ENCODE measurements around the gene ZNF853. TPM values are rescaled to one million over a fixed set of nuclear protein-coding genes. Genes with fewer than 3 reads are reported as not detected.

ZNF853 gene
- total RNA-seq, 1 donor from 2014 or later = 6.2 TPM

- no peaks in the 10 kb centered on the region for H3K9me3 ChIP-seq (ENCODE audit: low read depth)
- H3K36me3 Mint-ChIP-seq = peaks cover 7% of the 10 kb centered on the region
- TF ChIP-seq EZH2 (IDR thresholded peaks at IDR 0.05) (no peak), CTCF (IDR thresholded peaks at IDR 0.05) (no peak), EZH2phosphoT487 (IDR thresholded peaks at IDR 0.05) (no peak)
Measured at GRCh38 chr7:6606866-6607583, 8.4 kb upstream of the ZNF853 start.

GRCh38 chr7:6607651-6608051, 7.8 kb upstream of the ZNF853 start:
- no peak overlapping the region for H3K4me3 Mint-ChIP-seq
- Histone ChIP-seq H3K27ac (no peak overlapping the region), H3K9ac (no peak overlapping the region), H3K36me3 (no peaks in the 10 kb centered on the region), H3K9me3 (ENCODE audit: low read depth) (no peaks in the 10 kb centered on the region), H3K4me2 (no peak overlapping the region), H3F3A (ENCODE audit: low read depth) (no peaks in the 10 kb centered on the region), H4K20me1 (ENCODE audit: low read depth) (no peaks in the 10 kb centered on the region), H3K4me3 (no peak overlapping the region), H3K4me1 (no peaks in the 10 kb centered on the region), H2AFZ (replicated peaks) (no peak overlapping the region), H3K27me3 (no peaks in the 10 kb centered on the region), H3K79me2 (ENCODE audit: low read depth) (no peaks in the 10 kb centered on the region)
- no peak overlapping the region for H3K27ac Mint-ChIP-seq
- no peaks in the 10 kb centered on the region for H3K9me3 Mint-ChIP-seq
- TF ChIP-seq EZH2 (IDR thresholded peaks at IDR 0.05) = no peak
- TF ChIP-seq CTCF (IDR thresholded peaks at IDR 0.05) = no peak
- no peak for TF ChIP-seq EZH2phosphoT487 (IDR thresholded peaks at IDR 0.05)
- no peaks in the 10 kb centered on the region for H3K4me1 Mint-ChIP-seq
- peaks cover 5% of the 10 kb centered on the region for H3K36me3 Mint-ChIP-seq
- H3K27me3 Mint-ChIP-seq (ENCODE audit: insufficient read depth, low read depth) = peaks cover under 1% of the 10 kb centered on the region
- DNase-seq (ENCODE audit: low spot score) = no peak

More at GRCh38 chr7:6606866-6607583, 8.4 kb upstream of the ZNF853 start:
- no peak overlapping the region for H3K4me3 Mint-ChIP-seq
- H4K20me1 ChIP-seq (ENCODE audit: low read depth) = peaks cover 1% of the 10 kb centered on the region
- no peak for DNase-seq (ENCODE audit: low spot score)
- H3K79me2 ChIP-seq (ENCODE audit: low read depth) = no peaks in the 10 kb centered on the region
- no peaks in the 10 kb centered on the region for H3K9me3 Mint-ChIP-seq
- H3K4me2 ChIP-seq = no peak overlapping the region
- no peak overlapping the region for H3K4me3 ChIP-seq
- H3K27me3 ChIP-seq = no peaks in the 10 kb centered on the region
- no peaks in the 10 kb centered on the region for H3K4me1 ChIP-seq
- no peak overlapping the region for H3K27ac ChIP-seq
- H3K4me1 Mint-ChIP-seq = no peaks in the 10 kb centered on the region
- H3K9ac ChIP-seq = no peak overlapping the region
- H3K27ac Mint-ChIP-seq = no peak overlapping the region
- H3K36me3 ChIP-seq = no peaks in the 10 kb centered on the region
- H2AFZ ChIP-seq (replicated peaks) = no peak overlapping the region
- peaks cover 2% of the 10 kb centered on the region for H3F3A ChIP-seq (ENCODE audit: low read depth)
- H3K27me3 Mint-ChIP-seq (ENCODE audit: insufficient read depth, low read depth) = no peaks in the 10 kb centered on the region

DNA sequence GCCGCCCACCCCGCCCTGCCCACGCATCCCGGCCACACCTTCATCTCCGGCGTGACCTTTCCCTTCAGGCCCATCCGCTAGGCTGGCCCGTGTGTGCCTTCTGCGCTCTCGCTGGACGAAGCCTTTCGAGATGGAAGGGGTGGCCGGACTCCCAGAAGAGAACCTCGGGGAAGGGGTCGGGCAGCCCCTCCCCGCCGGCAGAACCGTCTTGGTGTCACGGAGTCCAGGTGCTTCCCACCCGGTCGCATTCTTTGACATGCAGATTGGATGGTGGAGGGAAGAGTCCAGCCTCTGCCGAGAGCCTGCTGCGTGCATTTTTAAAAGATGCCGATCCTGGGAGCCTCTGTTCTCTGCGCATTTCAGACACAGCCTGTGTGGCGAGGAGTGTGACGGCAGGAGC, 7.3 kb upstream of the ZNF853 start:
- Mint-ChIP-seq H3K27ac (no peak overlapping the region), H3K27me3 (ENCODE audit: insufficient read depth, low read depth) (peaks cover 4% of the 10 kb centered on the region), H3K36me3 (peaks cover 5% of the 10 kb centered on the region), H3K4me3 (no peak overlapping the region), H3K4me1 (no peaks in the 10 kb centered on the region), H3K9me3 (no peaks in the 10 kb centered on the region)
- Histone ChIP-seq H2AFZ (replicated peaks) (no peak overlapping the region), H3K36me3 (no peaks in the 10 kb centered on the region), H3K79me2 (ENCODE audit: low read depth) (no peaks in the 10 kb centered on the region), H4K20me1 (ENCODE audit: low read depth) (no peaks in the 10 kb centered on the region), H3K4me3 (no peak overlapping the region), H3F3A (ENCODE audit: low read depth) (no peaks in the 10 kb centered on the region), H3K4me1 (no peaks in the 10 kb centered on the region), H3K4me2 (no peak overlapping the region), H3K9ac (no peak overlapping the region), H3K27ac (no peak overlapping the region), H3K9me3 (ENCODE audit: low read depth) (no peaks in the 10 kb centered on the region), H3K27me3 (no peaks in the 10 kb centered on the region)
- TF ChIP-seq CTCF (IDR thresholded peaks at IDR 0.05) (no peak), EZH2phosphoT487 (IDR thresholded peaks at IDR 0.05) (no peak), EZH2 (IDR thresholded peaks at IDR 0.05) (no peak)
- no peak for DNase-seq (ENCODE audit: low spot score)
